AG20443 (cell line): ENCODE data around the gene COL4A3.
A peak's percentile ranks its signal among the peaks of the same experiment; 100 is the strongest.
"Not testable (repeated sequence)": the region's sequence is repeated elsewhere in the genome, so short reads cannot be mapped to it uniquely, and the experiment has no call there.

Source experiments
- DNase-seq: peaks from one replicate; pipeline ENCODE4 v3.0.0; 2012; ENCODE audit warnings: low spot score, mixed read lengths

The COL4A3 gene

GRCh38 chr2:227207573-227207972, 43.1 kb downstream of the COL4A3 start:
- no peak for DNase-seq

GRCh38 chr2:227214622-227215041, 50.2 kb downstream of the COL4A3 start:
- DNase-seq: no peak

GRCh38 chr2:227219312-227220105, 55.1 kb downstream of the COL4A3 start:
- DNase-seq: no peak

GRCh38 chr2:227221120-227221519, 56.7 kb downstream of the COL4A3 start:
- DNase-seq: no peak

- DNase-seq: no peak
Measured at GRCh38 chr2:227222292-227222691, 57.9 kb downstream of the COL4A3 start.

- DNase-seq: not testable (repeated sequence)
Measured at GRCh38 chr2:227225641-227226040, 61.2 kb downstream of the COL4A3 start.

- peak; percentile 39 for DNase-seq
Measured at GRCh38 chr2:227228061-227228667, 63.7 kb downstream of the COL4A3 start.

- no peak for DNase-seq
Measured at GRCh38 chr2:227230151-227230550, 65.7 kb downstream of the COL4A3 start.

GRCh38 chr2:227234429-227234828, 70.0 kb downstream of the COL4A3 start:
- no peak for DNase-seq

- DNase-seq: no peak
Measured at GRCh38 chr2:227237786-227238185, 73.4 kb downstream of the COL4A3 start.

- DNase-seq: peak; percentile 73
Measured at GRCh38 chr2:227238238-227239237, 74.1 kb downstream of the COL4A3 start.

- DNase-seq: no peak
Measured at GRCh38 chr2:227241005-227241404, 76.6 kb downstream of the COL4A3 start.

- DNase-seq: no peak
Measured at GRCh38 chr2:227248876-227249275, 84.5 kb downstream of the COL4A3 start.

GRCh38 chr2:227252831-227253230, 88.4 kb downstream of the COL4A3 start:
- no peak for DNase-seq

GRCh38 chr2:227256605-227257004, 92.2 kb downstream of the COL4A3 start:
- no peak for DNase-seq

- no peak for DNase-seq
Measured at GRCh38 chr2:227257820-227258219, 93.4 kb downstream of the COL4A3 start.

GRCh38 chr2:227260041-227260440, 95.6 kb downstream of the COL4A3 start:
- DNase-seq: no peak

GRCh38 chr2:227267410-227268115, 103.1 kb downstream of the COL4A3 start:
- peak; percentile 40 for DNase-seq

- DNase-seq: peak; percentile 18
Measured at GRCh38 chr2:227280895-227281294, 116.5 kb downstream of the COL4A3 start.

- DNase-seq: no peak
Measured at GRCh38 chr2:227285741-227286236, 121.4 kb downstream of the COL4A3 start.

- DNase-seq: no peak
Measured at GRCh38 chr2:227287771-227288170, 123.3 kb downstream of the COL4A3 start.
